HEK293 (cell line): ENCODE results near the gene CRYBA2.

Source experiments
- EGR2 ChIP-seq: fragments of 450-650 bp; formaldehyde crosslinking; IDR thresholded peaks from 2 replicates; pipeline ENCODE4 v1.5.1; 2016; ENCODE audit warnings: low read depth, missing biosample characterization, missing genetic modification characterization
- GLIS2 ChIP-seq: fragments of 450-650 bp; formaldehyde crosslinking; IDR thresholded peaks from 2 replicates; pipeline ENCODE4 v1.5.1; 2016; ENCODE audit warnings: missing biosample characterization, missing genetic modification characterization
- HOXC10 ChIP-seq: sonication (generic); formaldehyde crosslinking; IDR thresholded peaks from 2 replicates; pipeline ENCODE4 v1.8.1; 2023; ENCODE audit warnings: mild to moderate bottlenecking, missing genetic modification reagents
- IKZF3 ChIP-seq: fragments of 450-650 bp; IDR thresholded peaks from 2 replicates; pipeline ENCODE4 v1.5.0; 2018; ENCODE audit warnings: missing biosample characterization, mild to moderate bottlenecking, missing genetic modification characterization, moderate library complexity
- KLF1 ChIP-seq: fragments of 450-650 bp; formaldehyde crosslinking; IDR thresholded peaks from 2 replicates; pipeline ENCODE4 v1.5.1; 2016; ENCODE audit warnings: missing biosample characterization, missing genetic modification characterization
- KLF8 ChIP-seq: fragments of 450-650 bp; formaldehyde crosslinking; IDR thresholded peaks from 2 replicates; pipeline ENCODE4 v1.5.1; 2016; ENCODE audit warnings: missing biosample characterization, missing genetic modification characterization
- OVOL3 ChIP-seq: fragments of 450-650 bp; formaldehyde crosslinking; IDR thresholded peaks from 2 replicates; pipeline ENCODE4 v1.5.1; 2016; ENCODE audit warnings: missing biosample characterization, missing genetic modification characterization
- YY2 ChIP-seq: fragments of 450-650 bp; formaldehyde crosslinking; IDR thresholded peaks from 2 replicates; pipeline ENCODE4 v1.5.1; 2016; ENCODE audit warnings: missing biosample characterization, missing genetic modification characterization
- ZBTB21 ChIP-seq: fragments of 450-650 bp; formaldehyde crosslinking; IDR thresholded peaks from 2 replicates; pipeline ENCODE4 v1.5.1; 2017; ENCODE audit warnings: missing biosample characterization, missing genetic modification characterization
- ZFP37 ChIP-seq: fragments of 450-650 bp; formaldehyde crosslinking; IDR thresholded peaks from 2 replicates; pipeline ENCODE4 v1.5.1; 2016; ENCODE audit warnings: missing biosample characterization, missing genetic modification characterization
- ZNF16 ChIP-seq: fragments of 450-650 bp; formaldehyde crosslinking; IDR thresholded peaks from 2 replicates; pipeline ENCODE4 v1.5.1; 2016; ENCODE audit warnings: low read depth, missing biosample characterization, missing genetic modification characterization
- ZNF366 ChIP-seq: fragments of 450-650 bp; formaldehyde crosslinking; conservative IDR thresholded peaks from 2 replicates; pipeline ENCODE4 v1.5.1; 2016; ENCODE audit warnings: missing biosample characterization, missing genetic modification characterization
- ZNF561 ChIP-seq: fragments of 450-650 bp; IDR thresholded peaks from 2 replicates; pipeline ENCODE4 v1.5.1; 2018; ENCODE audit warnings: missing biosample characterization, missing genetic modification characterization, borderline replicate concordance
- ZNF600 ChIP-seq: fragments of 450-650 bp; formaldehyde crosslinking; IDR thresholded peaks from 2 replicates; pipeline ENCODE4 v1.5.1; 2016; ENCODE audit warnings: missing biosample characterization, missing genetic modification characterization
- ZNF623 ChIP-seq: fragments of 450-650 bp; formaldehyde crosslinking; IDR thresholded peaks from 2 replicates; pipeline ENCODE4 v1.5.1; 2016; ENCODE audit warnings: missing biosample characterization, missing genetic modification characterization
- ZNF791 ChIP-seq: fragments of 450-650 bp; formaldehyde crosslinking; IDR thresholded peaks from 2 replicates; pipeline ENCODE4 v1.5.1; 2016; ENCODE audit warnings: missing biosample characterization, missing genetic modification characterization
- ZXDB ChIP-seq: fragments of 450-650 bp; formaldehyde crosslinking; IDR thresholded peaks from 2 replicates; pipeline ENCODE4 v1.5.1; 2016; ENCODE audit warnings: missing biosample characterization, missing genetic modification characterization
- TF ChIP-seq, protein P1 (sequence below): fragments of 450-650 bp; formaldehyde crosslinking; IDR thresholded peaks from 2 replicates; pipeline ENCODE4 v1.5.1; 2016; ENCODE audit warnings: missing biosample characterization, missing genetic modification characterization
- TF ChIP-seq, protein P2 (sequence below): fragments of 450-650 bp; IDR thresholded peaks from 2 replicates; pipeline ENCODE4 v1.5.1; 2018; ENCODE audit warnings: missing biosample characterization, mild to moderate bottlenecking, missing genetic modification characterization
- TF ChIP-seq, protein P3 (sequence below): fragments of 450-650 bp; formaldehyde crosslinking; conservative IDR thresholded peaks from 2 replicates; pipeline ENCODE4 v1.5.1; 2016; ENCODE audit warnings: low read depth, missing biosample characterization, missing genetic modification characterization
- TF ChIP-seq, protein P4 (sequence below): fragments of 450-650 bp; formaldehyde crosslinking; IDR thresholded peaks from 2 replicates; pipeline ENCODE4 v1.5.0; 2017; ENCODE audit warnings: missing biosample characterization, missing genetic modification characterization, borderline replicate concordance
- TF ChIP-seq, protein P5 (sequence below): fragments of 450-650 bp; formaldehyde crosslinking; optimal IDR thresholded peaks from 2 replicates; pipeline ENCODE3; 2016; ENCODE audit warnings: missing biosample characterization, mild to moderate bottlenecking, missing genetic modification characterization
- TF ChIP-seq, protein P6 (sequence below): fragments of 450-650 bp; formaldehyde crosslinking; IDR thresholded peaks from 2 replicates; pipeline ENCODE4 v1.5.1; 2016; ENCODE audit warnings: missing biosample characterization, missing genetic modification characterization

The CRYBA2 gene

DNA sequence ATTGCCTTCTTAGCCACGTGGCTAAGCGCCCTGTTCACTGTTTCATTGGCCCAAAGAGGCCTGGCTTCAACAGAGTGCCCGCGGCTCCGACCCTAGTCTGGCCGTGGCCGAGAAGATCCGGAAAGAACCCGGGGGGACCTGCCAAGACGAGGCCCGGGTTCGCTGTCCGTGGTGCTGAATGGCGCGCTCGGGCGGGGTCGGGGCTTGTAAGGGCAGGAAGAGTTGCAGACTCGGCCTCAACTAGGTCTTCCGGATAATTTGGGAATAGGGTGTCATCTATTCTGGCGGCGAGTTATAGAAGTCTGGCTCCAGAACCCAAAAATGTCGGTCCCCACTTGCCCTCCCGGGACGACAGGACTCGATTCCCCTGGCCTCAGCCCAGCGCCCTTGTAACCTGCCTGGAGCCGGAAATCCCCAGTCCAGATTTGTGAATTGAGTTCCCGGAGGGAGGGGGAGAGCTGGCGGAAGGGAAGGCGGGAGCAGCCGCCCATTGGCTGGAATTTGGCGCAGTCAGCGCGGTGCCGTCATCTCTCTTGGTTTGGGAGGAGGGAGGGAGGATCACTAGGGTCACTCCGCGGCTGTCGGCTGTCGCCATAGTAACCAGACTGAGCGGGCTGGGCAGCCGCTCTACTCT, 30.2 kb downstream of the CRYBA2 start (continued):
- TF ChIP-seq, protein P1, sequence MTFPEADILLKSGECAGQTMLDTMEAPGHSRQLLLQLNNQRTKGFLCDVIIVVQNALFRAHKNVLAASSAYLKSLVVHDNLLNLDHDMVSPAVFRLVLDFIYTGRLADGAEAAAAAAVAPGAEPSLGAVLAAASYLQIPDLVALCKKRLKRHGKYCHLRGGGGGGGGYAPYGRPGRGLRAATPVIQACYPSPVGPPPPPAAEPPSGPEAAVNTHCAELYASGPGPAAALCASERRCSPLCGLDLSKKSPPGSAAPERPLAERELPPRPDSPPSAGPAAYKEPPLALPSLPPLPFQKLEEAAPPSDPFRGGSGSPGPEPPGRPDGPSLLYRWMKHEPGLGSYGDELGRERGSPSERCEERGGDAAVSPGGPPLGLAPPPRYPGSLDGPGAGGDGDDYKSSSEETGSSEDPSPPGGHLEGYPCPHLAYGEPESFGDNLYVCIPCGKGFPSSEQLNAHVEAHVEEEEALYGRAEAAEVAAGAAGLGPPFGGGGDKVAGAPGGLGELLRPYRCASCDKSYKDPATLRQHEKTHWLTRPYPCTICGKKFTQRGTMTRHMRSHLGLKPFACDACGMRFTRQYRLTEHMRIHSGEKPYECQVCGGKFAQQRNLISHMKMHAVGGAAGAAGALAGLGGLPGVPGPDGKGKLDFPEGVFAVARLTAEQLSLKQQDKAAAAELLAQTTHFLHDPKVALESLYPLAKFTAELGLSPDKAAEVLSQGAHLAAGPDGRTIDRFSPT (tag by site-specific recombination), result no peak
- peak; percentile 43; the same call in 1 of the 2 replicates for TF ChIP-seq HOXC10 (CRISPR knock-in tag)
- TF ChIP-seq ZNF366 (tag by site-specific recombination), result peak; percentile 86
- no peak for TF ChIP-seq ZNF623 (tag by site-specific recombination)
- peak; percentile 31; the same call in 1 of the 2 replicates for TF ChIP-seq ZBTB21 (tag by site-specific recombination)
- TF ChIP-seq EGR2, result no peak
- TF ChIP-seq, protein P2, sequence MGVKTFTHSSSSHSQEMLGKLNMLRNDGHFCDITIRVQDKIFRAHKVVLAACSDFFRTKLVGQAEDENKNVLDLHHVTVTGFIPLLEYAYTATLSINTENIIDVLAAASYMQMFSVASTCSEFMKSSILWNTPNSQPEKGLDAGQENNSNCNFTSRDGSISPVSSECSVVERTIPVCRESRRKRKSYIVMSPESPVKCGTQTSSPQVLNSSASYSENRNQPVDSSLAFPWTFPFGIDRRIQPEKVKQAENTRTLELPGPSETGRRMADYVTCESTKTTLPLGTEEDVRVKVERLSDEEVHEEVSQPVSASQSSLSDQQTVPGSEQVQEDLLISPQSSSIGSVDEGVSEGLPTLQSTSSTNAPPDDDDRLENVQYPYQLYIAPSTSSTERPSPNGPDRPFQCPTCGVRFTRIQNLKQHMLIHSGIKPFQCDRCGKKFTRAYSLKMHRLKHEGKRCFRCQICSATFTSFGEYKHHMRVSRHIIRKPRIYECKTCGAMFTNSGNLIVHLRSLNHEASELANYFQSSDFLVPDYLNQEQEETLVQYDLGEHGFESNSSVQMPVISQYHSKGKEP, result no peak
- no peak for TF ChIP-seq YY2 (tag by site-specific recombination)
- TF ChIP-seq, protein P3, sequence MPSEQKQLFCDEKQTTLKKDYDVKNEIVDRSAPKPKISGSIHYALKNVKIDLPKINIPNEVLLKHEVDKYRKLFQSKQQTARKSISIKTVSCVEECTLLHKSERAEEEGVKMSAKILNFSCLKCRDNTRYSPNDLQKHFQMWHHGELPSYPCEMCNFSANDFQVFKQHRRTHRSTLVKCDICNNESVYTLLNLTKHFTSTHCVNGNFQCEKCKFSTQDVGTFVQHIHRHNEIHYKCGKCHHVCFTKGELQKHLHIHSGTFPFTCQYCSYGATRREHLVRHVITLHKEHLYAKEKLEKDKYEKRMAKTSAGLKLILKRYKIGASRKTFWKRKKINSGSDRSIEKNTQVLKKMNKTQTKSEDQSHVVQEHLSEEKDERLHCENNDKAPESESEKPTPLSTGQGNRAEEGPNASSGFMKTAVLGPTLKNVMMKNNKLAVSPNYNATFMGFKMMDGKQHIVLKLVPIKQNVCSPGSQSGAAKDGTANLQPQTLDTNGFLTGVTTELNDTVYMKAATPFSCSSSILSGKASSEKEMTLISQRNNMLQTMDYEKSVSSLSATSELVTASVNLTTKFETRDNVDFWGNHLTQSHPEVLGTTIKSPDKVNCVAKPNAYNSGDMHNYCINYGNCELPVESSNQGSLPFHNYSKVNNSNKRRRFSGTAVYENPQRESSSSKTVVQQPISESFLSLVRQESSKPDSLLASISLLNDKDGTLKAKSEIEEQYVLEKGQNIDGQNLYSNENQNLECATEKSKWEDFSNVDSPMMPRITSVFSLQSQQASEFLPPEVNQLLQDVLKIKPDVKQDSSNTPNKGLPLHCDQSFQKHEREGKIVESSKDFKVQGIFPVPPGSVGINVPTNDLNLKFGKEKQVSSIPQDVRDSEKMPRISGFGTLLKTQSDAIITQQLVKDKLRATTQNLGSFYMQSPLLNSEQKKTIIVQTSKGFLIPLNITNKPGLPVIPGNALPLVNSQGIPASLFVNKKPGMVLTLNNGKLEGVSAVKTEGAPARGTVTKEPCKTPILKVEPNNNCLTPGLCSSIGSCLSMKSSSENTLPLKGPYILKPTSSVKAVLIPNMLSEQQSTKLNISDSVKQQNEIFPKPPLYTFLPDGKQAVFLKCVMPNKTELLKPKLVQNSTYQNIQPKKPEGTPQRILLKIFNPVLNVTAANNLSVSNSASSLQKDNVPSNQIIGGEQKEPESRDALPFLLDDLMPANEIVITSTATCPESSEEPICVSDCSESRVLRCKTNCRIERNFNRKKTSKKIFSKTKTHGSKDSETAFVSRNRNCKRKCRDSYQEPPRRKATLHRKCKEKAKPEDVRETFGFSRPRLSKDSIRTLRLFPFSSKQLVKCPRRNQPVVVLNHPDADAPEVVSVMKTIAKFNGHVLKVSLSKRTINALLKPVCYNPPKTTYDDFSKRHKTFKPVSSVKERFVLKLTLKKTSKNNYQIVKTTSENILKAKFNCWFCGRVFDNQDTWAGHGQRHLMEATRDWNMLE (tag by site-specific recombination), result peak; percentile 65; the same call in 1 of the 2 replicates
- peak; percentile 55 for TF ChIP-seq GLIS2 (tag by site-specific recombination)
- TF ChIP-seq OVOL3 (tag by site-specific recombination), result no peak
- TF ChIP-seq, protein P4, sequence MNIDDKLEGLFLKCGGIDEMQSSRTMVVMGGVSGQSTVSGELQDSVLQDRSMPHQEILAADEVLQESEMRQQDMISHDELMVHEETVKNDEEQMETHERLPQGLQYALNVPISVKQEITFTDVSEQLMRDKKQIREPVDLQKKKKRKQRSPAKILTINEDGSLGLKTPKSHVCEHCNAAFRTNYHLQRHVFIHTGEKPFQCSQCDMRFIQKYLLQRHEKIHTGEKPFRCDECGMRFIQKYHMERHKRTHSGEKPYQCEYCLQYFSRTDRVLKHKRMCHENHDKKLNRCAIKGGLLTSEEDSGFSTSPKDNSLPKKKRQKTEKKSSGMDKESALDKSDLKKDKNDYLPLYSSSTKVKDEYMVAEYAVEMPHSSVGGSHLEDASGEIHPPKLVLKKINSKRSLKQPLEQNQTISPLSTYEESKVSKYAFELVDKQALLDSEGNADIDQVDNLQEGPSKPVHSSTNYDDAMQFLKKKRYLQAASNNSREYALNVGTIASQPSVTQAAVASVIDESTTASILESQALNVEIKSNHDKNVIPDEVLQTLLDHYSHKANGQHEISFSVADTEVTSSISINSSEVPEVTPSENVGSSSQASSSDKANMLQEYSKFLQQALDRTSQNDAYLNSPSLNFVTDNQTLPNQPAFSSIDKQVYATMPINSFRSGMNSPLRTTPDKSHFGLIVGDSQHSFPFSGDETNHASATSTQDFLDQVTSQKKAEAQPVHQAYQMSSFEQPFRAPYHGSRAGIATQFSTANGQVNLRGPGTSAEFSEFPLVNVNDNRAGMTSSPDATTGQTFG (tag by site-specific recombination), result no peak
- 0 out of 2 replicates have a peak, but pooled peaks have one; percentile 21 for TF ChIP-seq ZXDB (tag by site-specific recombination)
- 0 out of 2 replicates have a peak, but pooled peaks have one; percentile 27 for TF ChIP-seq ZFP37 (tag by site-specific recombination)
- TF ChIP-seq ZNF16 (tag by site-specific recombination), result no peak
- TF ChIP-seq, protein P5, sequence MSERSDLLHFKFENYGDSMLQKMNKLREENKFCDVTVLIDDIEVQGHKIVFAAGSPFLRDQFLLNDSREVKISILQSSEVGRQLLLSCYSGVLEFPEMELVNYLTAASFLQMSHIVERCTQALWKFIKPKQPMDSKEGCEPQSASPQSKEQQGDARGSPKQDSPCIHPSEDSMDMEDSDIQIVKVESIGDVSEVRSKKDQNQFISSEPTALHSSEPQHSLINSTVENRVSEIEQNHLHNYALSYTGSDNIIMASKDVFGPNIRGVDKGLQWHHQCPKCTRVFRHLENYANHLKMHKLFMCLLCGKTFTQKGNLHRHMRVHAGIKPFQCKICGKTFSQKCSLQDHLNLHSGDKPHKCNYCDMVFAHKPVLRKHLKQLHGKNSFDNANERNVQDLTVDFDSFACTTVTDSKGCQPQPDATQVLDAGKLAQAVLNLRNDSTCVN (tag by site-specific recombination), result peak; percentile 51
- TF ChIP-seq IKZF3 (tag by site-specific recombination), result peak; percentile 39; the same call in 1 of the 2 replicates
- no peak for TF ChIP-seq ZNF791
- TF ChIP-seq, protein P6, sequence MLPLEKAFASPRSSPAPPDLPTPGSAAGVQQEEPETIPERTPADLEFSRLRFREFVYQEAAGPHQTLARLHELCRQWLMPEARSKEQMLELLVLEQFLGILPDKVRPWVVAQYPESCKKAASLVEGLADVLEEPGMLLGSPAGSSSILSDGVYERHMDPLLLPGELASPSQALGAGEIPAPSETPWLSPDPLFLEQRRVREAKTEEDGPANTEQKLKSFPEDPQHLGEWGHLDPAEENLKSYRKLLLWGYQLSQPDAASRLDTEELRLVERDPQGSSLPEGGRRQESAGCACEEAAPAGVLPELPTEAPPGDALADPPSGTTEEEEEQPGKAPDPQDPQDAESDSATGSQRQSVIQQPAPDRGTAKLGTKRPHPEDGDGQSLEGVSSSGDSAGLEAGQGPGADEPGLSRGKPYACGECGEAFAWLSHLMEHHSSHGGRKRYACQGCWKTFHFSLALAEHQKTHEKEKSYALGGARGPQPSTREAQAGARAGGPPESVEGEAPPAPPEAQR (tag by site-specific recombination), result no peak
- TF ChIP-seq ZNF600, result 0 out of 2 replicates have a peak, but pooled peaks have one; percentile 38
- 0 out of 2 replicates have a peak, but pooled peaks have one; percentile 34 for TF ChIP-seq ZNF561 (tag by site-specific recombination)
- no peak for TF ChIP-seq KLF1
- peak; percentile 58; the same call in 1 of the 2 replicates for TF ChIP-seq KLF8 (tag by site-specific recombination)
